Kidney (tissue), 14 donors: ENCODE results near the gene ACVR1. TPM values are rescaled to one million over a fixed set of nuclear protein-coding genes. Genes with fewer than 3 reads are reported as not detected.

ENCODE experiments used
- DNase-seq, 5 donors: peaks; one replicate each; pipeline ENCODE4 v3.0.0-alpha.2; 2013 to 2020
- FAIRE-seq: peaks from 2 replicates; lab custom pipeline; 2012; peaks lifted over from hg19 to GRCh38; lab: Jason Lieb, UNC
- H3K27ac ChIP-seq, 2 donors: one replicate each; pipeline ENCODE4 v1.7.0; 2013; ENCODE audit warnings: low read depth in 2 of 2, low read length in 2 of 2, inconsistent platforms in 1 of 2
- H3K27me3 ChIP-seq: one replicate; pipeline ENCODE4 v1.7.1; 2013; ENCODE audit warnings: low read length, inconsistent platforms; ENCODE audit not compliant: control insufficient read depth, insufficient read depth
- H3K36me3 ChIP-seq, 3 donors: one replicate each; pipeline versions ENCODE4 v1.7.0 to v1.7.1; 2013; ENCODE audit warnings: low read length in 3 of 3, control low read depth in 1 of 3, inconsistent platforms in 1 of 3; ENCODE audit not compliant: insufficient read depth in 3 of 3, control insufficient read depth in 2 of 3
- H3K4me1 ChIP-seq, 3 donors: one replicate each; pipeline versions ENCODE4 v1.7.0 to v1.7.1; 2013; ENCODE audit warnings: low read length in 3 of 3, inconsistent platforms in 1 of 3, low read depth in 1 of 3; ENCODE audit not compliant: control insufficient read depth in 2 of 3, insufficient read depth in 2 of 3
- H3K4me3 ChIP-seq, 3 donors: one replicate each; pipeline versions ENCODE4 v1.7.0 to v1.8.1; 2013; ENCODE audit warnings: low read length in 3 of 3, control low read depth in 1 of 3, inconsistent platforms in 1 of 3
- H3K9ac ChIP-seq, 3 donors: one replicate each; pipeline versions ENCODE4 v1.7.0 to v1.7.1; 2013; ENCODE audit warnings: low read length in 3 of 3, control low read depth in 1 of 3, inconsistent platforms in 1 of 3
- H3K9me3 ChIP-seq, 3 donors: one replicate each; pipeline versions ENCODE4 v1.7.0 to v1.7.1; 2013; ENCODE audit warnings: low read length in 3 of 3, control low read depth in 1 of 3, inconsistent platforms in 1 of 3; ENCODE audit not compliant: control insufficient read depth in 2 of 3, insufficient read depth in 1 of 3
- intact Hi-C: fragments of 100-400 bp; cut with DNase I; formaldehyde crosslinking; loops from one replicate; pipeline ENCODE4 v1.11.1; 2022
- polyA plus RNA-seq: library from polyadenylated mRNA; stranded (reverse); fragments of 350-450 nt; fragmentation: Illumina TruSeq; extraction: RNeasy Lipid Tissue Mini Kit (QIAGEN cat#74804); gene quantifications from one replicate; pipeline ENCODE4 v1.2.3, GENCODE V29; 2014; ENCODE audit warnings: low read depth, low replicate concordance; ENCODE audit not compliant: insufficient read depth
- total RNA-seq: library from RNA; stranded (reverse); fragmentation: NEBNext Ultra II Directional; extraction: Animal tissue kit (Norgen Biotek cat#: 25700); gene quantifications from one replicate; pipeline ENCODE4 v1.2.1, GENCODE V29; 2021
- TF ChIP-seq, protein P1 (sequence below): IDR thresholded peaks from 3 replicates; pipeline ENCODE4 v1.5.1; 2012; ENCODE audit warnings: mild to moderate bottlenecking, moderate library complexity, borderline replicate concordance; ENCODE audit not compliant: insufficient read depth; ENCODE audit errors: extremely low read depth
- donor health status: control.
- donor health status: control.
- donor health status: control.
- donor health status: control.
- donor health status: control.
- donor health status: DM: yes; HTN: yes; CAD: no.
- donor health status: Normal renal cell carcinoma (clear cell type).

The ACVR1 gene
- total and polyA plus RNA-seq, 2 donors from 2014 or later, result 16.3 to 38.3 TPM

GRCh38 chr2:157871415-157871814, 4.7 kb downstream of the ACVR1 start:
- FAIRE-seq (no peak), DNase-seq (no peak)
- Histone ChIP-seq H3K4me3 (no peak overlapping the region), H3K27me3 (no peaks in the 10 kb centered on the region), H3K4me1 (peaks cover 0 to 19% (median 2%) of the 10 kb centered on the region in 3 donors), H3K9me3 (no peaks in the 10 kb centered on the region), H3K9ac (no peak overlapping the region), H3K27ac (no peak overlapping the region), H3K36me3 (no peaks in the 10 kb centered on the region)
- intact Hi-C loops, result no loop called here
- TF ChIP-seq, protein P1, sequence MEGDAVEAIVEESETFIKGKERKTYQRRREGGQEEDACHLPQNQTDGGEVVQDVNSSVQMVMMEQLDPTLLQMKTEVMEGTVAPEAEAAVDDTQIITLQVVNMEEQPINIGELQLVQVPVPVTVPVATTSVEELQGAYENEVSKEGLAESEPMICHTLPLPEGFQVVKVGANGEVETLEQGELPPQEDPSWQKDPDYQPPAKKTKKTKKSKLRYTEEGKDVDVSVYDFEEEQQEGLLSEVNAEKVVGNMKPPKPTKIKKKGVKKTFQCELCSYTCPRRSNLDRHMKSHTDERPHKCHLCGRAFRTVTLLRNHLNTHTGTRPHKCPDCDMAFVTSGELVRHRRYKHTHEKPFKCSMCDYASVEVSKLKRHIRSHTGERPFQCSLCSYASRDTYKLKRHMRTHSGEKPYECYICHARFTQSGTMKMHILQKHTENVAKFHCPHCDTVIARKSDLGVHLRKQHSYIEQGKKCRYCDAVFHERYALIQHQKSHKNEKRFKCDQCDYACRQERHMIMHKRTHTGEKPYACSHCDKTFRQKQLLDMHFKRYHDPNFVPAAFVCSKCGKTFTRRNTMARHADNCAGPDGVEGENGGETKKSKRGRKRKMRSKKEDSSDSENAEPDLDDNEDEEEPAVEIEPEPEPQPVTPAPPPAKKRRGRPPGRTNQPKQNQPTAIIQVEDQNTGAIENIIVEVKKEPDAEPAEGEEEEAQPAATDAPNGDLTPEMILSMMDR, result no peak

- intact Hi-C loops, result no loop called here
Measured at GRCh38 chr2:157868993-157869392, 7.1 kb downstream of the ACVR1 start.

GRCh38 chr2:157867703-157868102, 8.4 kb downstream of the ACVR1 start:
- Histone ChIP-seq H3K4me1 (peaks cover 0 to 11% (median 0%) of the 10 kb centered on the region in 3 donors), H3K27ac (no peak overlapping the region), H3K9me3 (no peaks in the 10 kb centered on the region), H3K4me3 (no peak overlapping the region), H3K36me3 (no peaks in the 10 kb centered on the region), H3K27me3 (no peaks in the 10 kb centered on the region), H3K9ac (no peak overlapping the region)
- FAIRE-seq, result no peak
- TF ChIP-seq, protein P1, result no peak
- DNase-seq, result no peak
- intact Hi-C loops, result no loop called here

More at GRCh38 chr2:157868993-157869392, 7.1 kb downstream of the ACVR1 start:
- Histone ChIP-seq H3K36me3 (no peaks in the 10 kb centered on the region), H3K9ac (no peak overlapping the region), H3K27me3 (no peaks in the 10 kb centered on the region), H3K4me3 (no peak overlapping the region), H3K9me3 (no peaks in the 10 kb centered on the region), H3K4me1 (peaks cover 0 to 19% (median 0%) of the 10 kb centered on the region in 3 donors), H3K27ac (no peak overlapping the region)
- no peak for FAIRE-seq
- no peak for DNase-seq
- TF ChIP-seq, protein P1, result no peak
